ENCODE results near the gene SLC39A11.

DNA sequence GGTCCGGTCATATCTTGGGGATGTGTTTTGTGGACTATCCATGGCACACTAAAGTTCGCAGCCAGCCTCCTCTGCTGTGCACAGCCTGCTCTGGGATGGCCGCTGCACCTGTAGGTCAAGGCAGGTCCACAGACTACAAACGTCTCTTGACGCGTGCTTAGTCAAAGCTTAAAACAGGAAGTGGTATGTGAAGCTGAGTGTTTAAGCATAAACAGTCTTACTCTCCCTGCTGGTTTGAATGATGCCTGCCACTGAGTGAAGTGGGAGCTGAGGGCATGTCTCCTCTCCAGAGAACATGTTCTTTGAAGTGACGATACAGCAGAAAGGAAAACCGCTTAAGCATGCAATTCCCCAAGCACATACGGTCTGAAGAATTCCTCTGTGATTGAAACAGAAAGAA, 365.6 kb downstream of the SLC39A11 start:
- TF ChIP-seq OSR1 (CRISPR knock-in tag; IDR thresholded peaks at IDR 0.05) (no peak), ZNF8 (CRISPR knock-in tag; IDR thresholded peaks at IDR 0.05) (no peak)

Measured in SK-N-SH treated with all-trans-retinoic acid at 6 μM for 48 hours (cell line).